BLaER1 (cell line): ENCODE data around the gene RNF212B.
"Not testable (repeated sequence)": the region's sequence is repeated elsewhere in the genome, so short reads cannot be mapped to it uniquely, and the experiment has no call there.

Experiments
- H3K27ac ChIP-seq: shearing (Covaris generic); formaldehyde crosslinking; 2 replicates; pipeline ENCODE4 v1.8.1; 2022
- H3K27me3 ChIP-seq: shearing (Covaris generic); formaldehyde crosslinking; 2 replicates; pipeline ENCODE4 v1.8.1; 2022
- H3K36me3 ChIP-seq: shearing (Covaris generic); formaldehyde crosslinking; 2 replicates; pipeline ENCODE4 v1.8.1; 2022
- H3K4me1 ChIP-seq: shearing (Covaris generic); formaldehyde crosslinking; 2 replicates; pipeline ENCODE4 v1.8.1; 2022
- H3K4me2 ChIP-seq: shearing (Covaris generic); formaldehyde crosslinking; 2 replicates; pipeline ENCODE4 v1.8.1; 2022
- H3K4me3 ChIP-seq: shearing (Covaris generic); formaldehyde crosslinking; 2 replicates; pipeline ENCODE4 v1.8.1; 2022
- H3K9ac ChIP-seq: shearing (Covaris generic); formaldehyde crosslinking; 2 replicates; pipeline ENCODE4 v1.8.1; 2022
- H3K9me3 ChIP-seq: shearing (Covaris generic); formaldehyde crosslinking; 2 replicates; pipeline ENCODE4 v1.8.1; 2022
- H4K20me1 ChIP-seq: shearing (Covaris generic); formaldehyde crosslinking; 2 replicates; pipeline ENCODE4 v1.8.1; 2022
- Cebpa-rat ChIP-seq: shearing (Covaris generic); IDR thresholded peaks from 2 replicates; pipeline ENCODE4 v1.8.1; 2022

The RNF212B gene

DNA sequence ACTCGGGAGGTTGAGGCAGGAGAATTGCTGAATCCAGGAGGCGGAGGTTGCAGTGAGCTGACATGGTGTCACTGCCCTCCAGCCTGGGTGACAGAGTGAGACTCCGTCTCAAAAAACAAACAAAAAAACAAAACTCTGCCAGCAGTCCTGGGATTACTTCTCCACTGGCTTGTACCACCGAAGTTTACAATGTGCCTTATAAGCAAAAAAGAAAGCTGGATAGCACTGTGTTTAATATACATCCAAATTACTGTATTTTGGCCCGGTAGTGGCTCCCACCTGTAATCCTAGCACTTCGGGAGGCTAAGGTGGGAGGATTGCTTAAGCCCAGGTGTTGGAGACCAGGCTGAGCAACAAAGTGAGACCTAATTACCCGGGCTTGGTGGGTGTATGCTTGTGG, 31.5 kb downstream of the RNF212B start:
- H3K9ac ChIP-seq: no peak overlapping the region
- H3K4me2 ChIP-seq: no peak overlapping the region
- H3K4me1 ChIP-seq: no peaks in the 10 kb centered on the region
- H4K20me1 ChIP-seq: no peaks in the 10 kb centered on the region
- TF ChIP-seq Cebpa-rat: no peak
- H3K4me3 ChIP-seq: no peak overlapping the region
- H3K27me3 ChIP-seq: no peaks in the 10 kb centered on the region
- H3K9me3 ChIP-seq: no peaks in the 10 kb centered on the region
- H3K36me3 ChIP-seq: no peaks in the 10 kb centered on the region
- no peak overlapping the region for H3K27ac ChIP-seq

DNA sequence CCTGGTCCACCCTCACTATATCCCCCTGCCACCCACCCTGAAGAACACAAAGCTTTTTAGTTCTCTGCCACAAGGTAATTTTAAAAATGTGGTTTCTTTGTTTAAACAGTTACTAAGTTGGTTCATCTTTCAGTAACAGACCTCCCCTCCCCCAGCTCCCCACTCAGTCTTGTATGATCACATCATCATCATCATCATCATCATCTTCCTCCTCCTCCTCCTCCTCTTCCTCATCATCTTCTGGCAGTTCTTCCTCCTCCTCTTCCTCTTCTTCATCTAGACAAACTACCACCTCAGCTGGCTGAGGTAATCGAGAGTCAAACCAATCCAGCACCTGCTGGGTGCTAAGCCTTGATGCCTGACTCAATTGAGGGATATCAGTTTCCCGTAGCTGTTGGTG, 37.7 kb downstream of the RNF212B start:
- no peak overlapping the region for H3K4me2 ChIP-seq
- no peak overlapping the region for H3K4me3 ChIP-seq
- no peak overlapping the region for H3K27ac ChIP-seq
- H3K4me1 ChIP-seq: peaks cover 8% of the 10 kb centered on the region
- TF ChIP-seq Cebpa-rat: no peak
- H3K9ac ChIP-seq: no peak overlapping the region
- H3K27me3 ChIP-seq: no peaks in the 10 kb centered on the region
- H4K20me1 ChIP-seq: no peaks in the 10 kb centered on the region
- H3K9me3 ChIP-seq: no peaks in the 10 kb centered on the region
- peaks cover 24% of the 10 kb centered on the region for H3K36me3 ChIP-seq

DNA sequence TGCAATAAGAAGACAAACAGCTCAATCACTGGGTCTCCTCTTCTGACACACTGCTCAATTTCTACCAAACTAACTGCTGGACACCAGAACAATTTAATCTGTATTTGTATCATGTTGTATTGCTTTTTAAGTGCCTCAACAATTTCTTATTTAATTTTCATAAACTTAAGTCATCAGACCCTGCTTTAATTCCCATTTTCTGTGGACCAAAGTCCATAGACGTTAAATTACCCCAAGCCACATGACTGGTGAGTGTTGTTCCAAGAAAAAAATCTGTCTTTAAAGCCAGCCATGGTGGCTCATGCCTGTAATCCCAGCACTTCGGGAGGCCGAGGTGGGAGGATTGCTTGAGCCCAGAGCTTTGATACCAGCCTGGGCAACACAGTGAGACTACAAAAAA, 39.5 kb downstream of the RNF212B start:
- Histone ChIP-seq H3K4me2 (no peak overlapping the region), H3K4me3 (no peak overlapping the region), H3K9ac (no peak overlapping the region), H3K27ac (no peak overlapping the region), H3K36me3 (peaks cover 32% of the 10 kb centered on the region), H3K4me1 (peaks cover 18% of the 10 kb centered on the region), H4K20me1 (no peaks in the 10 kb centered on the region), H3K27me3 (no peaks in the 10 kb centered on the region), H3K9me3 (no peaks in the 10 kb centered on the region)
- no peak for TF ChIP-seq Cebpa-rat

DNA sequence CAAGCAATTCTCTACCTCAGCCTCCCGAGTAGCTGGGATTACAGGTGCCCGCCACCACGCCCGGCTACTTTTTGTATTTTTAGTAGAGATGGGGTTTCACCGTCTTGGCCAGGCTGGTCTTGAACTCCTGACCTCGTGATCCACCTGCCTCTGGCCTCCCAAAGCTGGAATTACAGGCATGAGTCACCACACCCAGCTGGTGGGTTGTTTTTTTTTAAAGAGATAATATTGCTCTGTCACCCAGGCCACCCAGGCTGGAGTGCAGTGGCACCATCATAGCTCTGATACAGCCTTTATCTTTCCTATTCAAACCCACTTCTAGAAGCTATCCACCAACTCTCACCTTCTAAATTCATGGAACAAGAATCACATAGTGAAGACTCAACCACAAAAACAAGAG, 40.2 kb downstream of the RNF212B start:
- not testable (repeated sequence) for H3K4me3 ChIP-seq, H3K4me2 ChIP-seq, H4K20me1 ChIP-seq, H3K27me3 ChIP-seq, H3K27ac ChIP-seq, H3K9me3 ChIP-seq, H3K9ac ChIP-seq
- H3K4me1 ChIP-seq: peaks cover 18% of the 10 kb centered on the region
- peaks cover 37% of the 10 kb centered on the region for H3K36me3 ChIP-seq

DNA sequence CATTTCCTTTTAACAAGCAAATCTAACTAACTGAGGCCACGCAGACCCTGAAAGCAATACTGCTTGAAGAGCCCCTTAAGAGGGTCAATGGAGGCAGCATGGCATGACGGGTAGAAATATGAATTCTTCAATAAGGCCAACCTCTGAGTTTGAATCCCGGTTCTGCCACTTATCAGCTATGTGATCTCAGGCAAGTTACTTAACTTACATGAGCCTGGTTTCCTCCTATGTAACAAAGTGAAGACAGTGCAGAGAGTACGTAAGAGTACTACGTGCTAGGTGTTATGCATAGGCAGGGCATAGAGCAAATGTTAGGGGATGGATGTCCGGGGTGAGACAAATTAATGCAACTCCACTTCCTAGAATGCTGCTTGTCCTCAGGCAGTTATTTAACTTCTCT, 43.5 kb downstream of the RNF212B start:
- Histone ChIP-seq H3K4me3 (no peak overlapping the region), H3K4me1 (peaks cover 30% of the 10 kb centered on the region), H3K36me3 (peaks cover 25% of the 10 kb centered on the region), H3K27me3 (no peaks in the 10 kb centered on the region), H3K4me2 (peak overlapping the region; percentile 18; the same call in 1 of the 2 replicates), H3K9me3 (no peaks in the 10 kb centered on the region), H4K20me1 (no peaks in the 10 kb centered on the region), H3K27ac (no peak overlapping the region), H3K9ac (no peak overlapping the region)
- TF ChIP-seq Cebpa-rat: no peak

DNA sequence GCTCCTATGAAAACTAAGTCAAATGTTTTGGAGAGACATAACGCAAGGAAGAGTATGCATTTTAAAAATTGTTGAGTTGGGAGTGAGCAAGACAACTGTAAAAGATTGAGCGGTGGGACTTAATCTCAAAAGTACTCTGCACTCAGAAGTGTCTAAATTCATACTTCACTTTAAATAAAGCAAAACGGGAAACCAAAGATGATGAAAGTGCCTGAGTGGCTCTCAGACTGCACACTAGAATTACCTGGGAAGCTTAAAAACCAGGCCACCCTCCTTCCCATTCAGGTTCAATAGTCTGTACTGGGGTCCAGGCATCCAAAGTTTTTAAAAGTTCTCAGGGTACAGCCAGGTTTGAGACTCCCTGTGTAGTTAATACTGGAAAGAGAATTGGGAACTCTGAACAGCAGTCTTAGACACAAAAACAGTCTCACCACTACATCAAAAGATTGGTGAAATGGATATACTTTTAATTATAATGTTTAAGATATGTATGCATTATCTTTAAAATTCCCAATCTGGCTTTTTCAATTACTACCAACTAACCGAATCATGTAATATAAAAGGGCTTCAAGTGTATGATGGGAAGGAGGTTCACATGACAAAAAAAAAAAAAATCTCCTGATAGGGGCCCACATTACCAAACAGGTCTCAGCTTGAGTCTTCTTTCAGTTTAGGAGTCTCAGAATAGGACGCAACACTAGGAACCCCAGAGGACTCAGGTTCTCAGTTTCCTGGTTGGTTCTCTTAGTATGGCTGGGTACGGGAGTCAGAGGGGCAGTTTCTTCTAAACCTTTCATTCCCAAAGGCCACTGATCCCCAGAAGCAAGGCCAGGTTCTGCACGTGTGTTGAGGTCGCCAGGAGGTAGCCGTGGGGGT, 47.2 kb downstream of the RNF212B start:
- H3K4me1 ChIP-seq: peaks cover 37% of the 10 kb centered on the region
- H3K27me3 ChIP-seq: no peaks in the 10 kb centered on the region
- H3K4me2 ChIP-seq: peak overlapping the region; percentile 89
- peak overlapping the region; percentile 89 for H3K9ac ChIP-seq
- no peaks in the 10 kb centered on the region for H3K9me3 ChIP-seq
- H4K20me1 ChIP-seq: no peaks in the 10 kb centered on the region
- H3K36me3 ChIP-seq: 0 out of 2 replicates have a peak, but pooled peaks cover 12% of the 10 kb centered on the region
- no peak for TF ChIP-seq Cebpa-rat
- H3K27ac ChIP-seq: peak overlapping the region; percentile 80
- H3K4me3 ChIP-seq: peak overlapping the region; percentile 88

DNA sequence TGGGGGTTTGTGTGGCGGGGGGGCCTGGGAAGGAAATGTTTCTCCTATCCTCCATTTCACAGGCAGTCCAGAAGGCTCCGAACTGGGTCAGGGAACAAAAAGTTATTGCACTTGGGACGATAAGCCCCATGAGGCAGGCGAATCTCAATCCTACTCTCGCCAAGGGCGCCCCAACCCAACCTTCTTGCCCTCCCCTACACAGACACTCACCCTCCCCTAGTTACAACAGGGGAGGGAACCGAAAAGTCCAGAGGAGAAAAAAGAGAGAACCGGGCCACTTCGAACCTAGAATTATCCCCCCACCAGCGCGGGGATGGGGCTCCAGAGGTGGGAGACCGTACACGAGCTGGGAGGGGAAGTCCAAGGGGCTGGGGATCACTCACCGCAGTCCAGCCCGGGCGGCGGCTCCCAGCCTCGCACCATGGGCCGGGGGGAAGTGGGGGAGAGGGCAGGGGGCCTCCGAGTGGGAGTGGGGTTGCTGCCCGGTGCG, 47.8 kb downstream of the RNF212B start:
- peak overlapping the region; percentile 80 for H3K27ac ChIP-seq
- H3K9me3 ChIP-seq: no peaks in the 10 kb centered on the region
- H3K4me1 ChIP-seq: peaks cover 30% of the 10 kb centered on the region
- H3K4me2 ChIP-seq: peak overlapping the region; percentile 89
- H3K4me3 ChIP-seq: peak overlapping the region; percentile 88
- H3K9ac ChIP-seq: peak overlapping the region; percentile 89
- TF ChIP-seq Cebpa-rat: no peak
- H3K36me3 ChIP-seq: 0 out of 2 replicates have a peak, but pooled peaks cover 12% of the 10 kb centered on the region
- H3K27me3 ChIP-seq: no peaks in the 10 kb centered on the region
- no peaks in the 10 kb centered on the region for H4K20me1 ChIP-seq

DNA sequence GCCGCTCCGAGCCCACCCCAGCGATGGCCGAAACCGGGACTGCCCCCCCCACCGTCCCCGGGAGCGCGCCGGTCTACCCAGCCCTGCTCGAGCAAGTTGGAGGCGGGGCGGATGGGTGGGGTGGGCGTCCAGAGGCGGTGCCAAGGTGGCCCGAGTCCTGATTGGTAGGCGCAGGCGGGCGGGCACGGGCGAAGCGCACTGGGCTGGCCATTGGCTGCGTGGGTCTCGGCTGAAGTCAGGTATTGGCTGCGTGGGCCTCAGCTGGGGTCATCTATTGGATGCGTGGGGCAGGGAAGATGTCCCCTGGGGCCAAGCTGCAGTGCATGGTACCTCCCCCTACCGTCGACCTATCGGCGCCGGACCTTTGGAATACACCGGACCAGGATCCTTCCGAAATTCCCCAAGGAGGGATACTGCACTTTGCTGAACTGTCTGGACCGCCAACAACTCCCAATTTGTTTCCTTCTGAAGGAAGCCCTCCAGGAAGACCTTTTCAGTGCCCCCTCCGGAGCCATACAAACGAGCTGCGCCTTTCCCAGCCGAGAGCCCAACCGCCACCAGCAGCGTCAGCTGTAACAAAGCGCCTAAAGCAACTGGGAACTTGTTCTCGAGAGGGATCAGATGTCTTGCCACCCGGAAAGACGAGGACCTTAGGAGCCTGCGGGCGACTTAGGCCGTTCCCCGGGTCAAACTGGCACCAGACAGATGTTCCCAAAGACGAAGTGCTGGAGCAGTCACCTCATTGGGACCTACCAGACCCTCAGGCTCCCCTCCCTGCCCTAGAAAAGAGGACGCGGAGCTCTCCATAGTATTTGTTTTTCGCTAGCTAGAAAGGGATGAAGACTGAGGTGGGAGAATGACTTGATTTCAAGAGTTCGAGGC, 48.5 kb downstream of the RNF212B start, which contains the start of gene HOMEZ:
HOMEZ (minus strand) TSS at position 113 of the 882 bp plus-strand sequence. CDS start 180 bp downstream, outside the sequence.
- Histone ChIP-seq H3K9ac (peak within 1 kb of the TSS; percentile 89), H4K20me1 (no peaks in the 10 kb centered on the region), H3K27ac (peak within 1 kb of the TSS; percentile 80), H3K9me3 (no peaks in the 10 kb centered on the region), H3K4me3 (peak within 1 kb of the TSS; percentile 88), H3K27me3 (no peaks in the 10 kb centered on the region), H3K4me2 (peak within 1 kb of the TSS; percentile 91), H3K4me1 (peaks cover 23% of the 10 kb centered on the region), H3K36me3 (0 out of 2 replicates have a peak, but pooled peaks cover 12% of the 10 kb centered on the region)
- TF ChIP-seq Cebpa-rat: no peak

DNA sequence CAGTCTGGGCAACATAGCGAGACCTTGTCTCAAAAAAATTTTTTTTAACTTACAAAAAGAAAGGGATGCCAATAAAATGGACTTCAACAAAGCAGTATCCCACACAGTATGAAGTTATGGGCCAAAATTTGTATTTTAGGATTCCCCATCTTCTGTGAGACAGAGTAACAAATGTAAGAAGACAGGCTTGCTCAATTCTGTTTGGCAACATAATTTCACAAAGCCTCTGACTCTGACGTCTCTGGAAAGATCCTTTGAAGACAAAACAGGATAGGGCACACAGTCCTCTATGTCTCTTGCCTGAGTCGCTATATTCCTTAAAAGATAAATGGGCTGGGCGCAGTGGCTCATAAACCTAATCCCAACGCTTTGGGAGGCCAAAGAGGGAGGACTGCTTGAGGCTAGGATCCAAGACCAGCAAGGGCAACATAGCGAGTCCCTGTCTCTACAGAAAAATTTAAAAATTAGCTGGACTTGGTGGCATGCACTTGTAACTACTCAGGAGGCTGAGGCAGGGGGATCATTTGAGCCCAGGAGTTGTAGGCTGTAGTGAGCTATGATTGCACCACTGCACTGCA, 49.3 kb downstream of the RNF212B start:
- H3K4me2 ChIP-seq: peak overlapping the region; percentile 91
- peak overlapping the region; percentile 88 for H3K4me3 ChIP-seq
- TF ChIP-seq Cebpa-rat: no peak
- H3K9ac ChIP-seq: peak overlapping the region; percentile 89
- H3K4me1 ChIP-seq: peaks cover 21% of the 10 kb centered on the region
- H3K9me3 ChIP-seq: no peaks in the 10 kb centered on the region
- H3K27ac ChIP-seq: peak overlapping the region; percentile 79
- 0 out of 2 replicates have a peak, but pooled peaks cover 7% of the 10 kb centered on the region for H3K36me3 ChIP-seq
- H4K20me1 ChIP-seq: no peaks in the 10 kb centered on the region
- H3K27me3 ChIP-seq: no peaks in the 10 kb centered on the region
